Activated T-helper 1 cell treated with anti-CD3 and anti-CD28 coated beads, Interleukin-2, amount 50 U/mL, for 16 hours (primary cell): ENCODE results near the gene CNIH3.
A peak's percentile ranks its signal among the peaks of the same experiment; 100 is the strongest.

Experiments
- DNase-seq, 2 donors: peaks; one replicate each; pipeline ENCODE4 v3.0.0-alpha.2; 2020; ENCODE audit warnings: low read depth in 1 of 2, low spot score in 1 of 2

CNIH3 gene

GRCh38 chr1:224613486-224613885 lies 2.6 kb upstream of the CNIH3 start:
- no peak for DNase-seq

- DNase-seq: no peak
These were observed 766 bp downstream of the CNIH3 start for GRCh38 chr1:224616756-224617409.

GRCh38 chr1:224617410-224618355 lies 1.6 kb downstream of the CNIH3 start:
- DNase-seq: no peak

GRCh38 chr1:224619209-224619608 lies 3.1 kb downstream of the CNIH3 start:
- DNase-seq: no peak

GRCh38 chr1:224620105-224620504 lies 4.0 kb downstream of the CNIH3 start:
- no peak for DNase-seq

GRCh38 chr1:224621813-224622682 lies 5.9 kb downstream of the CNIH3 start:
- no peak for DNase-seq

DNA sequence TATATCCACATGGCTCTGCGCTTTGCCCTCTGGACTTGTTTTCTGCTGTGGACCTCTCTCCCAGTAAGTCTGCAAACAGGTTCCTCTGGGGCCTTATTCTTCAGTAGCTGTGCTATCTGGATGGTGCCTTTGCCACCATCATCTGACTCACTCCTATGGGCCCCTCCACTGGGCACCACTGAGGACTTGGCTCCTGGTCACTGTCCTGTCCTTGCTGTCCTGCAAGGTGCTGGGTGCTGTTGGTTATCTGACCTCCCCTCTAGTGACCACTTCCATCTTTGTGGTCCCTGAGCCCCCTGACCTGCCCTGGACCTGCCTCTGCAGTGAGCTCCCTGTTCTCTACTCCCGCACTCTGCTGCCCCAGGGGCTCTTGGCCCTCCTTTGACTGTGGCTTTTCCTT lies 6.7 kb downstream of the CNIH3 start:
- no peak for DNase-seq

DNA sequence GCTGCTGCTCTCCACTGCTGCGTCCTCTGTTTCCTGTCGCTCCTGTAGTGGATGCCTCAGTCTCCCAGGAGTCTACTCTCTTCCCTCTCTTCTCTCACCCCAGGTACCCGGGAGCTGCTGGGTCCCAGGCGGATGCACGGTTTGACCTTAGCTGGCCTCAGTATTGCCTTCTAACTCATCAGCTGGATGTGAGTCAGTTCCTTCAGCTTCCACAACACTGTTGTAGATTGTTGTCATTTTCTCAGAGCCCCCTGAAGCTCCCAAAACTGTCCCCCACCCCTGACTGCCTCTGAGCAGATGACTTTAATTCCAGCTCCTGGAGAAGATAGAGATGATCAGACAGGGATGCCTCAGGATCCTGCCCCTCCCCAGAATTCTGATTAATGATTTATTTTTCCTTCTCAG lies 7.2 kb downstream of the CNIH3 start:
- DNase-seq: no peak

- peak; percentile 43 to 50 for DNase-seq
These were observed 7.7 kb downstream of the CNIH3 start for GRCh38 chr1:224623743-224624333.

DNA sequence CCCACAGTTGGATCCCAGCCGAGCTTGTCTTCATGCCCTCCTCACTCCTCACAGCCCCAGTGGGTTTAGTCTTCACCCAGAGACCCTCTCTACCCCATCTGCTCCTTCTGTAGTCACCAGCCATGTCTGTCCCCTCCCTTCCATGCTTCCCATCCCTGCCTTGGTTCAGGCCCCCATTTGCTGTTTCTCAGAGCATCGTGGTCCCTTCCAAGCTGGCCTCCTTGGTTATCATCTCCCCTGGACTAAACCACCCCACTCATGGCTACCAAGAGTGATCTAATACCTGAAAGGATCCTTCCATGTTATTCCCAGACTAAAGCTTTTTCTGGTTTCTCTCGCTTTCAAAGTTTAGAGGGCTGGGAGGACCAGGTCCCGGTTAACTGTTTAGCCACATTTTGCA lies 8.3 kb downstream of the CNIH3 start:
- DNase-seq: no peak

DNA sequence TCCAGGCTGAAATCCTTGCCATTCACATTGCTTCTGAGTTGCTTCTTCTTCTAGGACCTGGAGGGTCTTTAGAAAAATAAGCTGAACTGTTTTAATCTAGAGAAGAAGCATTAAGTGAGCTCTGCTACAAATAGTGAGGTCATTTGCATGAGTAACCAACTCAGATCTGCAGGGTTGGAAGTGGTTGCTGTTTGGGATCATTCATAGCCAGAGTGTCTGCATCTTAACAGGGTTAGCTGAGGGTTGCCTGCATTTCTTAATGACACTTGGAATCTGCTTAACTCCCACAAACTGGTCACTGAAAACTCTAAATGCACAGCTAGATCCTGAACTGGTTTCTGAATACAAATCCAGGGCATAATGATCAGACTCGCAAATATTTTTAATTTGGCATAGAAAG lies 9.9 kb downstream of the CNIH3 start:
- DNase-seq: no peak

GRCh38 chr1:224629965-224630364 lies 13.8 kb downstream of the CNIH3 start:
- no peak for DNase-seq

GRCh38 chr1:224631462-224632115 lies 15.5 kb downstream of the CNIH3 start:
- DNase-seq: no peak

GRCh38 chr1:224632381-224632871 lies 16.3 kb downstream of the CNIH3 start:
- DNase-seq: no peak

DNA sequence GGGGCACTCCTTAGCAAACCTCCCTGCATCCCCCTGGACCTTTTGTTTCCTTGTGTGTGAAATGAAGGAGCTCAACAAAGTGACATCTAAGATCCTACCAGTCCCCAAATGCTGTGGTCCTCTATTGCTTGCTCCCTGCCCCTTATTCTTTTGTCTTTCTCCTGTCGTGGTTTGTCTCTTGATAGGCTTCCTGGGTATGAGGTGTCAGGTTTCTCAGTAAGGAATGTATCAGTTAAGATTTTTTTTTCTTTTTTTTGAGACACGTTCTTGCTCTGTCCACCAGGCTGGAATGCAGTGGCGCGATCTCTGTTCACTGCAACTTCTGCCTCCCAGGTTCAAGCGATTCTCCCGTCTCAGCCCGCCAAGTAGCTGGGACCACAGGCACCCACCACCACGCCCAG lies 16.8 kb downstream of the CNIH3 start:
- DNase-seq: no peak

DNA sequence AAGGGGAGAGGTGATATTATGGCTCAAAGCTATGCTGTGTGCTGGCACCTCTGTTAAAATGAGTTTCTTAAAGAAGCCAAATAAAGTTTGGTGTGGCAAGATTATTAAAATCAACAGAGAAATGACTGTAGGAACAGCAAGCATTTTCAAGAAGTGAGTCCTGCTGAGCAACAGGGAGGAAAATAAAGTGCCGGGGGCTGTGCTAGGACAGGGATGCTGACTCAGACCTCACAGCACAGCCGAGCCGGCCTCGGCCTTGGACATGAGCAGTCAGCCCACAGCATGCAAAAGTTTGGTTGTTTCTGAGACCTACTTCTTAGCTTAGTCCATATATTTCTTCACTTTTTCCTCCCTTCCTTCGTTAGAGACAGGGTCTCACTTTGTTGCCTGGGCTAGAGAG lies 19.2 kb downstream of the CNIH3 start:
- DNase-seq: no peak

- no peak for DNase-seq
These were observed 21.4 kb downstream of the CNIH3 start for GRCh38 chr1:224637515-224637914.

- no peak for DNase-seq
These were observed 21.8 kb downstream of the CNIH3 start for GRCh38 chr1:224637936-224638335.

DNA sequence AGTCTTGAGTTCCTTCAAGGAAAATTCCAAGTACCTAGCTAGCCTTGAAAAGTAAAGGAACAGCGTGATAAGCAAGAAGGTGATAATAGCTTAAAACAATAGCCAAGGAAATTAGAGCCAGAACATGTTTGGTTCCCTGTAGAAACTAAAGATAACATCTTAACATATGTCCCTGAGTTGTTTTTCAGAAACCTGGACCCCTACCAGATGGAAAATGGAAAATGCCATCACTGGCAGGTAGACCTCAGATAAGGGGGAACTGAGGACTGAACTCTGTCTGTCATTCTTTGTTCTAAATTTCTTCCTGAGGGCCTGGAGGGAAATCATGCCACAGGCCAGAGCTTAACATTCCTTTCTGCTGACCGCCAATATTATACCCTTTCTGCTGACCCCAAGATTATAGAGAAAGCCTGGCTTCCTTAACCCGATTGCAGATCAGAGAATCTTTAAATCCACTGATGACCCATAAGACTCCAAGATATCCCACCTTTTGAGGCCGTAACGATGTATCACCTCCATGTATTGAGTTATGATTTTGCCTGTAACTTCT lies 23.4 kb downstream of the CNIH3 start:
- no peak for DNase-seq

DNA sequence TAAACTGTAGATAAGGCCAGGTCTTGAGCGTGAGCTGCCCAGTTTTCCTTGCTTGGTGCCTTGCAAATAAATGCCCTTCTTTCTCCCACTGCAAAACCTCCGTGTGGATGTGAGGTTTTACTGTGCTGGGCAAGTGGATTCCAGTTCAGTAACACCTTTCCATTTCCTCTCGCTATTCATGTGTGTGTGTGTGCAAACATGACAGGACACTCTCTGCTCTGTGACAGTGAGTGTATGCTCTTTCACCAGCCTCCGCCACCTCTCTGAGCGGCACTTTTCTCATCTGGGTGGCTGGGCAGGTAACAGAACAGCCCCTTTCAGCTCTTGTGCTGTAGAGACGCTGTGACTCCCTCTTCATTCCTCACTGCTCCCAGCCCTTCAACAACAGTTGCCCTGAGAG lies 23.9 kb downstream of the CNIH3 start:
- no peak for DNase-seq
